ENCODE measurements around the gene DOCK7. TPM values are rescaled to one million over a fixed set of nuclear protein-coding genes. Genes with fewer than 3 reads are reported as not detected.

Gene DOCK7
- total and polyA plus RNA-seq, 9 donors = 12.7 to 43.1 (median 38.2) TPM

DNA sequence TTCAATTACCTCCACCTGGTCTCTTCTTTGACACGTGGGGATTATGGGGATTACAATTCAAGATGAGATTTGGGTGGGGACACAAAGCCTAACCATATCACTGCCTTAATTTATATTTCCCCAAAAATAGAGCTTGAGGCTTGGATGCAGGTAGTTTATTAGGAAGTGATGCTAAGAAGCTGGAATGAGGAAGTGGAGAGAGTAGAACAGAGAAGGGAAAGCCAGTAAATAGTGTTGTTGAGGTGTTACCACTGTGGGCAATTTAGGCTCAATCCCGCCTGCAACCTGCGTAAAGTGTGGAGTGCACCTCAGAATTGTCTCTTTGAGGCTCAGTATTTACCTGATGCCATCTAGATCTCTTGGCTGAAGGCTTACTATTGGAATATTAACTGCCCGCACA is 4.9 kb upstream of the DOCK7 start:
- intact Hi-C loops (cut with DNase I) = no loop called here

DNA sequence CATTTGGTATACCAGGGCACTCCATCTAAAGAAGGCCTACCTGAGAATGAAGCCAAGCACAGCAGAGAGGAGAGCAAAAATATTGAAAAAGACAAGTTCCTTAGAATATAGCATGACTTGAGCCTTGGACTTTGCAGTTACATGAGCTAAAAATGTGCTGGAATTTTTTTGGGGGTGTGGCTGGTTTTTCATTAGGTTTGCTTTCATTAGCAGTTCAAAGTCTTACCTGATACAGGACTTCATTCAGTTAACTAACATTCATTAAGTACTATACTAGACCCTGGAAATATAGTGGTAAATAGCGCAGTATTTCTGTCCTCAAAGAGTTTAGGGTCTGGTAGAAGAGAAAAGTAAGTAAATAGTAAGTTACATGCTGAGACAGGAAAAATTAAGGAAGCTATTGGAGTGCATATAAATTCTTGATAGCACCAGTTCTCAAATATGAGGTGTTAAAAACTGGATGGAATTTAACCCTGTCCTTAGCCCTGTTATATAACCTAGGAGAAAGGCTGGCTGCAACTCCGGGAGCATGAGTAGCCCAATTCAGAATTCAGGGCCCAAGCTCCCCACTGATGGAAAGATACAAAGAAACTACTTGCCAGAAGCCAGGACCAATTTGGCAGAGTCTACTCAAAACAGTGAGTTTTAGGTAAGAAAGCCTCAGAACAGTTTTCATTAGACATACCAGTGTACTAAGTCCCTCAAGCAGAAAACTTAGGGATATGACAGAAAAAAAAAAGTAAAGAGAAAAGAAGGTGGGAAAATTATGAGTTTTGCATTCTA is 3.1 kb upstream of the DOCK7 start:
- TF ChIP-seq, protein P1, sequence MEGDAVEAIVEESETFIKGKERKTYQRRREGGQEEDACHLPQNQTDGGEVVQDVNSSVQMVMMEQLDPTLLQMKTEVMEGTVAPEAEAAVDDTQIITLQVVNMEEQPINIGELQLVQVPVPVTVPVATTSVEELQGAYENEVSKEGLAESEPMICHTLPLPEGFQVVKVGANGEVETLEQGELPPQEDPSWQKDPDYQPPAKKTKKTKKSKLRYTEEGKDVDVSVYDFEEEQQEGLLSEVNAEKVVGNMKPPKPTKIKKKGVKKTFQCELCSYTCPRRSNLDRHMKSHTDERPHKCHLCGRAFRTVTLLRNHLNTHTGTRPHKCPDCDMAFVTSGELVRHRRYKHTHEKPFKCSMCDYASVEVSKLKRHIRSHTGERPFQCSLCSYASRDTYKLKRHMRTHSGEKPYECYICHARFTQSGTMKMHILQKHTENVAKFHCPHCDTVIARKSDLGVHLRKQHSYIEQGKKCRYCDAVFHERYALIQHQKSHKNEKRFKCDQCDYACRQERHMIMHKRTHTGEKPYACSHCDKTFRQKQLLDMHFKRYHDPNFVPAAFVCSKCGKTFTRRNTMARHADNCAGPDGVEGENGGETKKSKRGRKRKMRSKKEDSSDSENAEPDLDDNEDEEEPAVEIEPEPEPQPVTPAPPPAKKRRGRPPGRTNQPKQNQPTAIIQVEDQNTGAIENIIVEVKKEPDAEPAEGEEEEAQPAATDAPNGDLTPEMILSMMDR (IDR thresholded peaks at IDR 0.05) = no peak
- no peak for TF ChIP-seq EP300 (IDR thresholded peaks at IDR 0.05)
- TF ChIP-seq POLR2A (IDR thresholded peaks at IDR 0.05) = no peak
- intact Hi-C loops (cut with DNase I) = no loop called here
- H3K4me1 ChIP-seq (ENCODE audit: insufficient read depth) = peaks cover 7% of the 10 kb centered on the region

More for the DNA sequence above, 4.9 kb upstream of the DOCK7 start:
- no peaks in the 10 kb centered on the region for H3K9me3 ChIP-seq
- WGBS, 3 donors = 94 to 97% (median 96%) methylated on average over 4 of the region's 4 CpGs
- no peak overlapping the region for H3K4me3 ChIP-seq
- no peak overlapping the region for H3K27ac ChIP-seq
- no peak for DNase-seq
- H3K4me1 ChIP-seq (ENCODE audit: insufficient read depth) = peaks cover 5% of the 10 kb centered on the region
- no peaks in the 10 kb centered on the region for H3K27me3 ChIP-seq
- H3K36me3 ChIP-seq = no peaks in the 10 kb centered on the region
- TF ChIP-seq, protein P1 (IDR thresholded peaks at IDR 0.05) = no peak
- TF ChIP-seq POLR2A (IDR thresholded peaks at IDR 0.05) (no peak), EP300 (IDR thresholded peaks at IDR 0.05) (no peak)

DNA sequence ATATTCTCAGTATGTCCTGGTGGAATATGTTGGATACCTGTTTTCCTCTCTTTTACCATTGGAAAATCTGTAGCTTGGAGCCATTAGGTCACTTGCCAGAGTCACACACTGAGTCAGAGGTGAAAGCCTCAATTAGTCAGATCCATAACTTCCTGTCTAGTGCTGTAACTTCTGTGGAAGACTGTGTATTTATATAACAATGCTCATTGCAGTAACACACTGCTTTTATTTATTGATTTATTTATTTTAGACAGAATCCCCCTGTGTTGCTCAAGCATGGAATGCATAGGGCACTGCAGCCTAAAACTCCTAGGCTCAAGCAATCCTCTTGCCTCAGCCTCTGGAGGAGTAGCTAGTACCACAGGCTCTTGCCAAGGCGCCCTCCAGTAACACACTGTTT is 1.3 kb upstream of the DOCK7 start:
- Histone ChIP-seq H3K27me3 (no peaks in the 10 kb centered on the region), H3K9me3 (no peaks in the 10 kb centered on the region), H3K36me3 (no peaks in the 10 kb centered on the region), H3K4me3 (no peak overlapping the region), H3K27ac (peak overlapping the region in 1 of 2 donors; percentile 46), H3K4me1 (ENCODE audit: insufficient read depth) (peaks cover 12% of the 10 kb centered on the region)
- DNase-seq = peak in 1 of 5 donors; percentile 12
- no peak for TF ChIP-seq EP300 (IDR thresholded peaks at IDR 0.05)
- TF ChIP-seq, protein P1 (IDR thresholded peaks at IDR 0.05) = no peak
- TF ChIP-seq POLR2A (IDR thresholded peaks at IDR 0.05) = no peak
- WGBS, 3 donors = 52 to 70% (median 64%) methylated on average over 1 of the region's 1 CpG
- intact Hi-C loops (cut with DNase I) = no loop called here

More for the DNA sequence above, 3.1 kb upstream of the DOCK7 start:
- H3K36me3 ChIP-seq = no peaks in the 10 kb centered on the region
- H3K4me3 ChIP-seq = no peak overlapping the region
- WGBS, 3 donors = 83 to 90% (median 86%) methylated on average over 2 of the region's 2 CpGs
- DNase-seq = no peak
- H3K27ac ChIP-seq = peak overlapping the region in 1 of 2 donors; percentile 12
- H3K9me3 ChIP-seq = no peaks in the 10 kb centered on the region
- H3K27me3 ChIP-seq = no peaks in the 10 kb centered on the region

DNA sequence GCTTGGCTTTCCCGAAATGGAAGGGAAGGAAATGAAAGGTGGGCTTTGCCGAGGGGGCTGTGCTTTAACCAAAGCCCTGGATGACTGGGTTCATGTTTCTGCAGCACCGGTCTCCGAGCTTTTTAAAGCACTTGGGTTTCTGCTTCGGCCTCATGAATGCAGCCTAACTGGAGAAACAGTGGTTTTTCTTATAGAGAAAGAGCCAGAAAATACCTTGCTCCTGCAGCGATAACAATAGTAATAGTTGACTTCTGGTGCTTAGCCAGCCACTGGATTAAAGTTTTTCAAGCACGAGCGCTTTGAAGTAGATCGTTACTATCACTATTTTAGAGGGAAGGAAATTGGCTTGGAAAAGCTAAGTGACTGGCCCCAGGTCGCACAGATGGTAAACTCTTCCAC is 500 bp upstream of the DOCK7 start:
- TF ChIP-seq EP300 (IDR thresholded peaks at IDR 0.05) (no peak), POLR2A (IDR thresholded peaks at IDR 0.05) (no peak)
- TF ChIP-seq, protein P1 (IDR thresholded peaks at IDR 0.05) = no peak
- H3K36me3 ChIP-seq = no peaks in the 10 kb centered on the region
- H3K27ac ChIP-seq = peak overlapping the region; percentile 52 to 80
- peak overlapping the region; percentile 79 for H3K4me3 ChIP-seq
- 1 to 2% (median 1%) methylated on average over 10 of the region's 10 CpGs for WGBS, 3 donors
- no peak for DNase-seq
- no peaks in the 10 kb centered on the region for H3K27me3 ChIP-seq
- intact Hi-C loops (cut with DNase I) = no loop called here
- H3K4me1 ChIP-seq (ENCODE audit: insufficient read depth) = peaks cover 12% of the 10 kb centered on the region
- H3K9me3 ChIP-seq = no peaks in the 10 kb centered on the region

All from ovary (tissue), 9 donors.